Duodenal mucosa (tissue), 2 donors: Measurements from ENCODE around the gene NOTCH4.
"Not testable (repeated sequence)": the region's sequence is repeated elsewhere in the genome, so short reads cannot be mapped to it uniquely, and the experiment has no call there.

Experiments
- H3K27ac ChIP-seq: one replicate; pipeline ENCODE4 v1.7.0; 2013; ENCODE audit warnings: low read depth, low read length
- H3K27me3 ChIP-seq, 2 donors: one replicate each; pipeline ENCODE4 v1.7.0; 2013; ENCODE audit warnings: low read length in 2 of 2, control low read depth in 1 of 2; ENCODE audit not compliant: insufficient read depth in 2 of 2, control insufficient read depth in 1 of 2
- H3K36me3 ChIP-seq, 2 donors: one replicate each; pipeline ENCODE4 v1.7.0; 2013; ENCODE audit warnings: low read length in 2 of 2, control low read depth in 1 of 2; ENCODE audit not compliant: insufficient read depth in 2 of 2, control insufficient read depth in 1 of 2
- H3K4me1 ChIP-seq, 2 donors: one replicate each; pipeline ENCODE4 v1.7.0; 2013; ENCODE audit warnings: low read length in 2 of 2, control low read depth in 1 of 2; ENCODE audit not compliant: insufficient read depth in 2 of 2, control insufficient read depth in 1 of 2
- H3K4me3 ChIP-seq, 2 donors: one replicate each; pipeline ENCODE4 v1.7.0; 2013; ENCODE audit warnings: low read length in 2 of 2, low read depth in 1 of 2
- H3K9ac ChIP-seq, 2 donors: one replicate each; pipeline ENCODE4 v1.7.0; 2013; ENCODE audit warnings: low read length in 2 of 2, low read depth in 1 of 2
- H3K9me3 ChIP-seq, 2 donors: one replicate each; pipeline ENCODE4 v1.7.0; 2013; ENCODE audit warnings: low read length in 2 of 2, control low read depth in 1 of 2; ENCODE audit not compliant: control insufficient read depth in 1 of 2

Gene NOTCH4

DNA sequence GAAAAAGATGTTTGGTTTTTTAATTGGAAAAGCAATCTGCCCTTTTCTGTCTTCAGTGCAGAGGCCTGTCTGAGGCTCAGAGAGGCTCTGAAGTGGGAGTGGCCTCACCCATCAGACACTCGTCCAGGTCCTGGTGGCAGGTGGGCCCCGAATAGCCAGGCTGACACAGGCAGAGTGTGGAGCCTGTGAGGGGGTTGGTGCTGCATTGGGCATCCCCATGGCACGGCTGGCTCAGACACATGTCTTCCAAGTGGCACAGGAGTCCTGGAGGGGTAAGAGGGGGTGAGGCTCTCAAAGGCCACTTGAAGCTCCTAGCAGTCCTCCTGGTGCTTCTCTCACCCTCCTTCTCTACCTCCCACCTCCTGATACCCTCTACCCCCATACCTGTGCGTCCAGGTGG, 3.8 kb downstream of the NOTCH4 start:
- no peaks in the 10 kb centered on the region for H3K9me3 ChIP-seq
- H3K27me3 ChIP-seq = peaks cover 0 to 3% of the 10 kb centered on the region in 2 donors
- no peak overlapping the region for H3K27ac ChIP-seq
- H3K36me3 ChIP-seq = no peaks in the 10 kb centered on the region
- no peaks in the 10 kb centered on the region for H3K4me1 ChIP-seq
- no peak overlapping the region for H3K9ac ChIP-seq
- H3K4me3 ChIP-seq = no peak overlapping the region

DNA sequence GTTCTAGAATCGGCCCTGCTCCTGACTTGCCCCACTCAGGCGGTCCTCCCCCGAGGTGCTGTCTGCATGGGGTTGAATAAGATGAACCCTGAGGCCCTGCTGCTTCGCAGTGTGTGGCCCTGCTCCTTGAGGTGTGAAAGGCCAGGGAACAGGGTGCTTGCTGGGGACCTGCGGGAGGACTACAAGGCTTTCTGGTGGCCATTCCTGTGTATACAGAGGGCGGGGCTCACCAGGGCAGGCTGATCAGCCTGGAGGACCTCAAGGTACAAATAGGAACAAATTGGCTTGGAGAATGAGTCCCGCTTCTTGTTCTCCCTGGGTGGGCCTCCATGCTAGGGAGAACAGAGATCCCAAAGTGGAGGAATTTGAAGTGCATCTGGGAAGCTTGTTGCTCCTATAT, 5.7 kb downstream of the NOTCH4 start:
- Histone ChIP-seq H3K27me3 (peaks cover 0 to 3% of the 10 kb centered on the region in 2 donors), H3K27ac (no peak overlapping the region), H3K9me3 (no peaks in the 10 kb centered on the region), H3K9ac (no peak overlapping the region), H3K4me1 (no peaks in the 10 kb centered on the region), H3K4me3 (no peak overlapping the region), H3K36me3 (no peaks in the 10 kb centered on the region)

DNA sequence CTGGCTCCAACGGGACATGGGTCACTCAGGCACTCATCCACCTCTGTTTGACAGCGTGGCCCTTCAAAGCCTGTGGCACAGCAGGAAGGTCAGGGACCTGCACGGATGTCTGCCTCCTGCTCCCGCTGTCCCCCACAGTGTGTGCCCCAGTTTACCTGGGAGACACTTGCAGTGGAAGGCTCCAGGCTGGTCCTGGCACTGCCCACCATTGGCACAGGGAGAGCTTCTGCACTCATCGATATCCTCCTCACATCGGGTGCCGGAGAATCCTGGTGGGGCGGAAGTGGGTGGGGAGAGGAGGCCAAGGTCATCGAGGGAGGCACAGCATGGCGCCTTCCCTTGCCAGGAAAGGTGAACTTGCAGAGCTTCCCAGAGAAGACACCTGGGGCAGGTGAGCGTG, 6.9 kb downstream of the NOTCH4 start:
- H3K9me3 ChIP-seq = no peaks in the 10 kb centered on the region
- H3K27ac ChIP-seq = no peak overlapping the region
- peaks cover 0 to 3% of the 10 kb centered on the region in 2 donors for H3K27me3 ChIP-seq
- no peaks in the 10 kb centered on the region for H3K4me1 ChIP-seq
- H3K4me3 ChIP-seq = no peak overlapping the region
- H3K36me3 ChIP-seq = no peaks in the 10 kb centered on the region
- H3K9ac ChIP-seq = no peak overlapping the region

DNA sequence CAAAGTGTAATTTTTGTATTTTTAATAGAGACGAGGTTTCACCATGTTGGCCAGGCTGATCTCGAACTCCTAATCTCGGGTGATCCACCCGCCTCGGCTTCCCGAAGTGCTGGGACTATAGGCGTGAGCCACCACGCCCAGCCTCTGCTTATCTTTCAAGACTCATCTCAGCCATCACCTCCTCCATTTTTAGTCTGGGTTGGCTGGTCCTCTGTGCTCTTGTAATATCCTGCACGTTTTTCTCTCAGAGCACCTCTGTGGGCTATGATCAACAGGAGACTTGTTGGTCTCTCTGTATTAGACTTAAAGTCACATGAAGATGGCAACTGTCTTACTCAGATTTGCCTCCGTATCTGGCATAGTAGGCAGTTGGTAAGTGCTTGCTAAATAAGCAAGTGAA, 7.6 kb downstream of the NOTCH4 start:
- Histone ChIP-seq H3K4me3 (no peak overlapping the region), H3K27me3 (peaks cover 0 to 3% of the 10 kb centered on the region in 2 donors), H3K9ac (no peak overlapping the region), H3K36me3 (no peaks in the 10 kb centered on the region), H3K9me3 (no peaks in the 10 kb centered on the region), H3K4me1 (no peaks in the 10 kb centered on the region), H3K27ac (no peak overlapping the region)

DNA sequence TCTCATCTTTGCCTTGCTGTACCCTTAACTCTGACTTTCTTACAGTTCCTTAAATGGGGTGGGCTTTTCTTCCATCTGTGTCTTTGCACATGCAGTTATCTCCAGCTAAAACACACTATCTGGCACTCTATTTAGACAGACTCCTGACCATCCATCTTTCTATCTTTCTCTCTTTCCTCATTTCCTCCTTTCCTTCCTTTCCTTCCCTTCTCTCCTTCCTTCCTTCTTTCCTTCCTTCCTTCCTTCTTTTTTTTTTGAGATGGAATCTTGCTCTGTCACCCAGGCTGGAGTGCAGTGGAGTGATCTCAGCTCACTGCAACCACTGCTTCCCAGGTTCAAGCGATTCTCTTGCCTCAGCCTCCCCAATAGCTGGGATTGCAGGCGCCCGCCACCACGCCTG, 8.2 kb downstream of the NOTCH4 start:
- no peaks in the 10 kb centered on the region for H3K4me1 ChIP-seq
- no peak overlapping the region for H3K27ac ChIP-seq
- H3K36me3 ChIP-seq = no peaks in the 10 kb centered on the region
- H3K9me3 ChIP-seq = no peaks in the 10 kb centered on the region
- H3K9ac ChIP-seq = no peak overlapping the region
- peaks cover 0 to 3% of the 10 kb centered on the region in 2 donors for H3K27me3 ChIP-seq
- H3K4me3 ChIP-seq = no peak overlapping the region

DNA sequence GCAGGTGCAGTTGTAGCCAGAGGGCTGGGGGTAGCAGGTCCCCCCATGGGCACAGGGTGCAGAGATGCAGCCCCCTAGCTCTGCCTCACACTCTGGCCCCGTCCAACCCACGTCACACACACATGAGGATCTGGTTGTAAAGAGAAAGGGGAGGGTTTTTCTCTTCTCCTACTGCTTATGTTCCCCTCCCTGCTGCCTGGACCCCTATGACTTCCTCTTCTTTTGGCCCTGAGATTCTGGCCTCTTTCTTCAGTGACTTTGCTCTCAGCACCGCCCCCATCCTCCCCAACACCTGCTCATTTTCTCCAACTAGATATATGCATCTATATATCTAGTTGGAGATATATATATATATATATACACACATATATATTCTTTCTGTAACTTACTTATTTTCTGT, 9.7 kb downstream of the NOTCH4 start:
- no peaks in the 10 kb centered on the region for H3K4me1 ChIP-seq
- no peak overlapping the region for H3K27ac ChIP-seq
- H3K27me3 ChIP-seq = peaks cover 0 to under 1% of the 10 kb centered on the region in 2 donors
- H3K36me3 ChIP-seq = no peaks in the 10 kb centered on the region
- no peaks in the 10 kb centered on the region for H3K9me3 ChIP-seq
- H3K9ac ChIP-seq = no peak overlapping the region
- H3K4me3 ChIP-seq = no peak overlapping the region

DNA sequence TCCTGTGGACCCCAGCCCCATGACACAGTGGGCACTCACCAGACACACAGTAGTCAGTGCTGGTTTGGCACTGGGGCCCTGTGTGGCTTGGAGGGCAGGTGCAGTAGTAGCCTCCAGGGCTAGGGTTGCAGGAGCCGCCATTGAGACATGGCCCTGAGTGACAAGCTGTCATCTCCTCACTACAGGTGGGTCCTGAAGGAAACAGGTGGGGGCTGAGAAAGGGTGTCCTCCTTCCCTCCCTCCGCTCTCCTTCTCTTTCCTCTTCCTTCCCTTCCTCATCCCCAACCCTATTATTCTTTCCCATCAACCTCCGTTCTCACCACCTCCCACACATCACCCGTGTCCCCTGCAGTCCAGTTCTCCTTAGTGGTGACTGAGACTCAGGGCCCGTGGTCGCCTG, 10.2 kb downstream of the NOTCH4 start:
- Histone ChIP-seq H3K4me3 (no peak overlapping the region), H3K9me3 (no peaks in the 10 kb centered on the region)

DNA sequence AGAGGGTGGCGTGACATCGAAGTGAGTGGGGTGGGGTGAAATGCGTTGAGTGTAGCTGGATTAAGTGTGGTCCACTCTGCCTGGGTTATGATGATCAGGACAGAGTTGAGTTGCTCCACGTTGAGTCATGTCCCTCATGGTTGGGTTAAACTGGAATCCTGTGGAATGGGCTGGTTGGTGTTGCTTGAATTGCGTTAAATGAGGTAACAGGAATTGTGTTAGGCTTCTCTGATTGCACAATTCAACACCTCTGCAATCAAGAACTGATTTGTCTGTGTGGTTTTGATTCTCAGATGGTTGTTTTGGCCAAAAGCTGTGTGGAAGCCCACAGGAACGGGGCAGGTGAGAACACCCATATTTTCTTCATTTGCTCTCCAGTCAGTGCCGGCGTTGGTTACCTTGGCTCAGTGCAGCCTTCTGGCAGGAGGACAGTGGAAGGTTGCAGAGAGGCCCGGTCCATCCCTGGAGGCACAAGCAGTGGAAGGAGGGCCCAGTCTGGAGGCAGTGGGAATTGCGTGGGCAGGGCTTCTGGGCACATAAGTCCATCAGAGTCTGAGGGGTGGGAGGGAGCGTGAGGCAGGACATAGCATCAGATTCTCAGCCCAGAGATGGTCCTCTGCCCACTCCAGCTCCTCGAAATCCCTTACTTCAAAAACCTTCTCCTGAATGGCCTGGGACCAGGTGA, 11.6 kb downstream of the NOTCH4 start:
- H3K9ac ChIP-seq = no peak overlapping the region
- H3K36me3 ChIP-seq = no peaks in the 10 kb centered on the region
- H3K9me3 ChIP-seq = no peaks in the 10 kb centered on the region
- H3K27me3 ChIP-seq = no peaks in the 10 kb centered on the region
- H3K4me1 ChIP-seq = no peaks in the 10 kb centered on the region
- no peak overlapping the region for H3K27ac ChIP-seq
- no peak overlapping the region for H3K4me3 ChIP-seq

More for the DNA sequence above, 10.2 kb downstream of the NOTCH4 start:
- Histone ChIP-seq H3K9ac (no peak overlapping the region), H3K36me3 (no peaks in the 10 kb centered on the region), H3K27ac (no peak overlapping the region), H3K27me3 (no peaks in the 10 kb centered on the region), H3K4me1 (no peaks in the 10 kb centered on the region)

DNA sequence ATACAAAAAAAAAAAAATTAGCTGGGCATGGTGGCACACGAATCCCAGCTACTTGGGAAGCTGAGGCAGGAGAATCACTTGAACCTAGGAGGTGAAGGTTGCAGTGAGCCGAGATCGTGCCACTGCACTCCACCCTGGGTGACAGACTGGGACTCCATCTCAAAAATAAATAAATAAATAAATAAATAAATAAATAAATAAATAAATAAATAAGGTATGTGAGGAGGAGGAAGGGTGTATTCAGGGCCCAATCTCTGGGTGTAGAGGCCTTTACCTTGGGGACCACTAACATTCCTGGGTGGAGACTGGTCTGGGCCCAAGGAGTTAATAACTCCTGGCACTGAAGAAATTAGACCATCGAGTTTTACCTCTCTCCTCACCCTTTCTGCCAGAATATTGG, 12.4 kb downstream of the NOTCH4 start:
- H3K4me3 ChIP-seq, H3K4me1 ChIP-seq, H3K9ac ChIP-seq, H3K36me3 ChIP-seq, H3K9me3 ChIP-seq, H3K27ac ChIP-seq, H3K27me3 ChIP-seq: not testable (repeated sequence)

DNA sequence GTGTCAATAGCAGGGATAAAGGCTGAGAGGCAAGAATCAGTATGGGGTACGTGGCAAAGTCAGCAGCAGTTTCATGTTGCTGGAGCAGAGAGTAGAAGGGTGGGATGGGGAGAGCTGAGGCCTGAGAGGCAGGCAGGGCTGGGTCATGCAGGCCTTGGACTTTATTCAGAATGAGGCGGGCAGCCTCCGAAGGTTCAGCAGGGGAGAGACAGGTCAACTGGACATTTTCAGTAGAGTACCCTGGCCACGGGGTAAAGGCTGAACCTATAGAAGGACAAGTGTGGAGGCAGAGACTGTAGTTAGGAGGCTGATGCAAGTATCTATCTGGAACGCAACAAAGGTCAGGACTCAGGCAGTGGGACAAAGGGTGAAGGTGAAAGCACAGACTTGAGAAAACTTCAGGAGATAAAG, 13.7 kb downstream of the NOTCH4 start:
- Histone ChIP-seq H3K4me1 (no peaks in the 10 kb centered on the region), H3K9ac (no peak overlapping the region), H3K36me3 (no peaks in the 10 kb centered on the region), H3K9me3 (no peaks in the 10 kb centered on the region), H3K27me3 (no peaks in the 10 kb centered on the region), H3K27ac (no peak overlapping the region), H3K4me3 (no peak overlapping the region)

DNA sequence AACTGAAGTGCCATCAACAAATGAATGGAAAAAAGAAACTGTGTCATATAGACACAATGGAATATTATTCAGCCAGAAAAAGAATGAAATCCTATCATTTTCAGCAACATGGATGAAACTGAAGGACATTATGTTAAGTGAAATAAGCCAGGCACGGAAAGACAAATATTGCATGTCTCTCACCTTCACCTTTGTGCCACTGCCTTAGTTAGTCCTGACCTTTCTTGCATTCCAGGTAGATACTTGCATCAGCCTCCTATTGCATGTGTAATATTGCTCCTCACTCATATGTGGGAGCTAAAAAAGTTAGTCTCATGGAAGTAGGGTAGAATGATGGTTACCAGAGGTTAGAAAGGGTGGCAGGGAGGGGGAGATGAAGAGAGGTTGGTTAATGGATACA, 14.9 kb downstream of the NOTCH4 start:
- H3K9me3 ChIP-seq = no peaks in the 10 kb centered on the region
- H3K4me3 ChIP-seq = no peak overlapping the region
- no peaks in the 10 kb centered on the region for H3K4me1 ChIP-seq
- no peaks in the 10 kb centered on the region for H3K27me3 ChIP-seq
- no peak overlapping the region for H3K27ac ChIP-seq
- H3K9ac ChIP-seq = no peak overlapping the region
- H3K36me3 ChIP-seq = no peaks in the 10 kb centered on the region
